HG03159 (cell line): ENCODE results near the gene ERVW-1.
"Not testable (repeated sequence)": the region's sequence is repeated elsewhere in the genome, so short reads cannot be mapped to it uniquely, and the experiment has no call there.

Experiments used
- ATAC-seq: cut with Tn5 transposase; IDR thresholded peaks from one replicate; pipeline ENCODE4 v1.9.1; 2021; ENCODE audit warnings: mild to moderate bottlenecking, moderate library complexity; ENCODE audit not compliant: unreplicated experiment

Gene ERVW-1

GRCh38 chr7:92475261-92475770 is 2.4 kb downstream of the ERVW-1 start:
- ATAC-seq, result not testable (repeated sequence)

GRCh38 chr7:92473989-92474388 is 3.8 kb downstream of the ERVW-1 start:
- not testable (repeated sequence) for ATAC-seq

GRCh38 chr7:92468589-92468988 is 9.2 kb downstream of the ERVW-1 start:
- not testable (repeated sequence) for ATAC-seq

- no peak for ATAC-seq
These were observed 11.1 kb downstream of the ERVW-1 start for GRCh38 chr7:92466682-92467081.

- ATAC-seq, result no peak
These were observed 13.2 kb downstream of the ERVW-1 start for GRCh38 chr7:92464515-92464914.

- ATAC-seq, result no peak
These were observed 15.2 kb downstream of the ERVW-1 start for GRCh38 chr7:92462560-92462959.

- peak; percentile 70 for ATAC-seq
These were observed 16.4 kb downstream of the ERVW-1 start for GRCh38 chr7:92461027-92462003.

GRCh38 chr7:92460510-92460909 is 17.2 kb downstream of the ERVW-1 start:
- no peak for ATAC-seq

- ATAC-seq, result no peak
These were observed 17.6 kb downstream of the ERVW-1 start for GRCh38 chr7:92460109-92460508.

GRCh38 chr7:92456236-92456635 is 21.5 kb downstream of the ERVW-1 start:
- ATAC-seq, result no peak

GRCh38 chr7:92451645-92452044 is 26.1 kb downstream of the ERVW-1 start:
- ATAC-seq, result no peak

GRCh38 chr7:92448205-92448747 is 29.5 kb downstream of the ERVW-1 start:
- peak; percentile 41 for ATAC-seq

- peak; percentile 87 for ATAC-seq
These were observed 30.2 kb downstream of the ERVW-1 start, which contains the start of gene GATAD1 for GRCh38 chr7:92447345-92448204. GATAD1 (plus strand) TSS chr7:92447482; CDS start chr7:92447730, 248 bp downstream.

GRCh38 chr7:92446869-92447344 is 30.8 kb downstream of the ERVW-1 start:
- ATAC-seq, result no peak

- not testable (repeated sequence) for ATAC-seq
These were observed 35.0 kb downstream of the ERVW-1 start for GRCh38 chr7:92442720-92443119.

- no peak for ATAC-seq
These were observed 39.7 kb downstream of the ERVW-1 start for GRCh38 chr7:92437956-92438491.

GRCh38 chr7:92436612-92437445 is 40.9 kb downstream of the ERVW-1 start:
- ATAC-seq, result no peak

- no peak for ATAC-seq
These were observed 42.2 kb downstream of the ERVW-1 start for GRCh38 chr7:92435542-92435941.

- ATAC-seq, result no peak
These were observed 44.7 kb downstream of the ERVW-1 start for GRCh38 chr7:92433019-92433418.
